HepG2 (cell line): ENCODE data around the gene EOLA1. TPM values are rescaled to one million over a fixed set of nuclear protein-coding genes. Genes with fewer than 3 reads are reported as not detected.

Experiments
- ARHGAP35 ChIP-seq: sonication (generic); formaldehyde crosslinking; IDR thresholded peaks from 2 replicates; pipeline ENCODE4 v1.9.0; 2022; ENCODE audit warnings: mild to moderate bottlenecking, inconsistent platforms, moderate library complexity, missing genetic modification reagents, borderline replicate concordance
- ARID3A ChIP-seq: IDR thresholded peaks from 2 replicates; pipeline ENCODE4 v1.6.1; 2012; ENCODE audit warnings: low read depth, low read length, improper control_type of control experiment
- HMGA1 ChIP-seq: sonication (generic); formaldehyde crosslinking; conservative IDR thresholded peaks from 2 replicates; pipeline ENCODE4 v1.4.0; 2020; ENCODE audit warnings: missing genetic modification reagents
- HNRNPLL ChIP-seq: fragments of 200-400 bp; formaldehyde crosslinking; IDR thresholded peaks from 2 replicates; pipeline ENCODE4 v1.6.1; 2017; ENCODE audit warnings: mild to moderate bottlenecking, low read depth, low read length; ENCODE audit not compliant: poor library complexity, severe bottlenecking
- PPARG ChIP-seq: conservative IDR thresholded peaks from 2 replicates; pipeline ENCODE4 v1.6.1; 2016; ENCODE audit warnings: missing biosample characterization, missing genetic modification reagents
- RFX1 ChIP-seq: fragments of 450-650 bp; IDR thresholded peaks from 2 replicates; pipeline ENCODE4 v1.6.1; 2017
- SALL2 ChIP-seq: sonication (generic); formaldehyde crosslinking; IDR thresholded peaks from 2 replicates; pipeline ENCODE4 v1.8.1; 2023; ENCODE audit warnings: mild to moderate bottlenecking, missing genetic modification reagents, inconsistent platforms
- SP4 ChIP-seq: sonication (generic); formaldehyde crosslinking; IDR thresholded peaks from 2 replicates; pipeline ENCODE4 v1.8.1; 2023; ENCODE audit warnings: mild to moderate bottlenecking, missing genetic modification reagents
- SP5 ChIP-seq: IDR thresholded peaks from 2 replicates; pipeline ENCODE4 v1.6.1; 2016; ENCODE audit warnings: low read depth, borderline replicate concordance
- ZNF142 ChIP-seq: sonication (generic); formaldehyde crosslinking; IDR thresholded peaks from 2 replicates; pipeline ENCODE4 v1.4.0; 2020; ENCODE audit warnings: missing genetic modification reagents
- ZNF263 ChIP-seq: sonication (generic); formaldehyde crosslinking; IDR thresholded peaks from 2 replicates; pipeline ENCODE4 v1.4.0; 2020; ENCODE audit warnings: missing genetic modification reagents
- ZNF567 ChIP-seq: sonication (generic); formaldehyde crosslinking; IDR thresholded peaks from 2 replicates; pipeline ENCODE4 v1.8.1; 2023; ENCODE audit warnings: mild to moderate bottlenecking, missing genetic modification reagents, borderline replicate concordance
- ZNF687 ChIP-seq: sonication (generic); formaldehyde crosslinking; IDR thresholded peaks from 2 replicates; pipeline ENCODE4 v1.5.1; 2020; ENCODE audit warnings: mild to moderate bottlenecking, missing genetic modification reagents, moderate library complexity
- polyA plus RNA-seq, 8 experiments: library from polyadenylated mRNA; depleted of rRNA in 3 of 8; stranded (reverse) in 7 of 8; unstranded in 1 of 8; fragments of >200 nt; fragmentation: Illumina TruSeq in 4 of 8; extraction: Trizol in 4 of 8; gene quantifications; 2 replicates each; pipeline versions ENCODE4 v1.2.1 to v1.2.3, GENCODE V29; 2011 to 2016; ENCODE audit warnings: low read depth in 4 of 8, missing spikeins in 1 of 8, mixed read lengths in 1 of 8; ENCODE audit not compliant: insufficient read depth in 1 of 8
- total RNA-seq, 5 experiments: library from RNA; depleted of rRNA; stranded (reverse); fragments of >200 nt; fragmentation: Illumina TruSeq; extraction: Trizol; gene quantifications; 2 replicates each; pipeline ENCODE4 v1.2.3, GENCODE V29; 2016; ENCODE audit warnings: low read depth in 1 of 5
- TF ChIP-seq, protein P1 (sequence below): sonication (generic); formaldehyde crosslinking; conservative IDR thresholded peaks from 2 replicates; pipeline ENCODE4 v1.8.1; 2023; ENCODE audit warnings: missing genetic modification reagents

The EOLA1 gene
- total and polyA plus RNA-seq, 2 of the 13 experiments (the other 11 are each of a cell fraction or from before 2014, with no cell fraction given) = 6.5 to 9.6 TPM

GRCh38 chrX:149539283-149540130 lies 1.3 kb upstream of the EOLA1 start (continued):
- TF ChIP-seq, protein P1, sequence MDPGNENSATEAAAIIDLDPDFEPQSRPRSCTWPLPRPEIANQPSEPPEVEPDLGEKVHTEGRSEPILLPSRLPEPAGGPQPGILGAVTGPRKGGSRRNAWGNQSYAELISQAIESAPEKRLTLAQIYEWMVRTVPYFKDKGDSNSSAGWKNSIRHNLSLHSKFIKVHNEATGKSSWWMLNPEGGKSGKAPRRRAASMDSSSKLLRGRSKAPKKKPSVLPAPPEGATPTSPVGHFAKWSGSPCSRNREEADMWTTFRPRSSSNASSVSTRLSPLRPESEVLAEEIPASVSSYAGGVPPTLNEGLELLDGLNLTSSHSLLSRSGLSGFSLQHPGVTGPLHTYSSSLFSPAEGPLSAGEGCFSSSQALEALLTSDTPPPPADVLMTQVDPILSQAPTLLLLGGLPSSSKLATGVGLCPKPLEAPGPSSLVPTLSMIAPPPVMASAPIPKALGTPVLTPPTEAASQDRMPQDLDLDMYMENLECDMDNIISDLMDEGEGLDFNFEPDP (CRISPR knock-in tag) = no peak
- TF ChIP-seq SP5 (0 out of 2 replicates have a peak, but pooled peaks have one; percentile 14), ZNF263 (peak; percentile 47; the same call in 1 of the 2 replicates), PPARG (no peak), ARHGAP35 (CRISPR knock-in tag) (no peak), ZNF687 (CRISPR knock-in tag) (peak; percentile 16; the same call in 1 of the 2 replicates), RFX1 (no peak), HMGA1 (no peak), ZNF567 (CRISPR knock-in tag) (no peak), ZNF142 (CRISPR knock-in tag) (no peak), SP4 (CRISPR knock-in tag) (peak; percentile 47), SALL2 (CRISPR knock-in tag) (no peak), HNRNPLL (peak; percentile 26), ARID3A (no peak)
